Measurements from ENCODE around the gene SCAMP2. TPM values are rescaled to one million over a fixed set of nuclear protein-coding genes. Genes with fewer than 3 reads are reported as not detected.
A peak's percentile ranks its signal among the peaks of the same experiment; 100 is the strongest.

SCAMP2 gene
- total and polyA plus RNA-seq, 10 of the 15 experiments (the other 5 are each of a cell fraction or from before 2014, with no cell fraction given): 10.9 to 158 (median 99.6) TPM

- 0 out of 2 replicates have a peak, but pooled peaks have one; percentile 36 for TF ChIP-seq RCOR1 (conservative IDR thresholded peaks at IDR 0.05; ENCODE audit: low read depth, low read length)
- peak; percentile 90 for TF ChIP-seq POLR2AphosphoS5 (IDR thresholded peaks at IDR 0.05; ENCODE audit: low read length)
- no peak for TF ChIP-seq CBX3 (IDR thresholded peaks at IDR 0.05; ENCODE audit: borderline replicate concordance, low read depth)
- no peak for TF ChIP-seq HDAC6 (IDR thresholded peaks at IDR 0.05; ENCODE audit: unreplicated experiment)
- TF ChIP-seq SUZ12 (IDR thresholded peaks at IDR 0.05; ENCODE audit: unreplicated experiment): no peak
- TF ChIP-seq ZSCAN29 (IDR thresholded peaks at IDR 0.05): no peak
- TF ChIP-seq SMC3 (IDR thresholded peaks at IDR 0.05; ENCODE audit: borderline replicate concordance, low read length): no peak
- TF ChIP-seq CBFB (IDR thresholded peaks at IDR 0.05; ENCODE audit: low read depth): peak; percentile 71
- TF ChIP-seq PAX5 (IDR thresholded peaks at IDR 0.05; ENCODE audit: borderline replicate concordance, low read depth, low read length): peak; percentile 42; the same call in 1 of the 2 replicates
- TF ChIP-seq ATF3 (IDR thresholded peaks at IDR 0.05; ENCODE audit: borderline replicate concordance, extremely low read depth, low read depth, low read length): peak; percentile 1; the same call in 1 of the 2 replicates
- TF ChIP-seq ZNF687 (IDR thresholded peaks at IDR 0.05): peak; percentile 88; the same call in 1 of the 2 replicates
- TF ChIP-seq MYB (IDR thresholded peaks at IDR 0.05; ENCODE audit: borderline replicate concordance, low read depth, low read length): no peak
- TF ChIP-seq ZBTB33 (IDR thresholded peaks at IDR 0.05): no peak
- TF ChIP-seq EGR1 (IDR thresholded peaks at IDR 0.05; ENCODE audit: borderline replicate concordance in 1 of 2, low read depth in 2 of 2, low read length in 2 of 2): peak in 1 of 2 experiments; percentile 40; a peak in 1 of 3 replicates
- TF ChIP-seq ZBTB11 (CRISPR knock-in tag; IDR thresholded peaks at IDR 0.05): no peak
- TF ChIP-seq HDAC2 (IDR thresholded peaks at IDR 0.05): no peak
- TF ChIP-seq ESRRA (IDR thresholded peaks at IDR 0.05; ENCODE audit: low read length): no peak
- TF ChIP-seq CHD1 (IDR thresholded peaks at IDR 0.05; ENCODE audit: low read depth, low read length): no peak
- TF ChIP-seq CHD4 (IDR thresholded peaks at IDR 0.05): no peak
- no peak for TF ChIP-seq NR2C1 (IDR thresholded peaks at IDR 0.05)
- peak; percentile 96 for TF ChIP-seq SIX5 (IDR thresholded peaks at IDR 0.05; ENCODE audit: low read depth, low read length, severe bottlenecking)
Observed at GRCh38 chr15:74889883-74890664, 16.9 kb upstream of the SCAMP2 start, which contains the start of gene MPI (continued).
